Measurements from ENCODE around the gene MUC3A.
"Not testable (repeated sequence)": the region's sequence is repeated elsewhere in the genome, so short reads cannot be mapped to it uniquely, and the experiment has no call there.

Gene MUC3A, protein sequence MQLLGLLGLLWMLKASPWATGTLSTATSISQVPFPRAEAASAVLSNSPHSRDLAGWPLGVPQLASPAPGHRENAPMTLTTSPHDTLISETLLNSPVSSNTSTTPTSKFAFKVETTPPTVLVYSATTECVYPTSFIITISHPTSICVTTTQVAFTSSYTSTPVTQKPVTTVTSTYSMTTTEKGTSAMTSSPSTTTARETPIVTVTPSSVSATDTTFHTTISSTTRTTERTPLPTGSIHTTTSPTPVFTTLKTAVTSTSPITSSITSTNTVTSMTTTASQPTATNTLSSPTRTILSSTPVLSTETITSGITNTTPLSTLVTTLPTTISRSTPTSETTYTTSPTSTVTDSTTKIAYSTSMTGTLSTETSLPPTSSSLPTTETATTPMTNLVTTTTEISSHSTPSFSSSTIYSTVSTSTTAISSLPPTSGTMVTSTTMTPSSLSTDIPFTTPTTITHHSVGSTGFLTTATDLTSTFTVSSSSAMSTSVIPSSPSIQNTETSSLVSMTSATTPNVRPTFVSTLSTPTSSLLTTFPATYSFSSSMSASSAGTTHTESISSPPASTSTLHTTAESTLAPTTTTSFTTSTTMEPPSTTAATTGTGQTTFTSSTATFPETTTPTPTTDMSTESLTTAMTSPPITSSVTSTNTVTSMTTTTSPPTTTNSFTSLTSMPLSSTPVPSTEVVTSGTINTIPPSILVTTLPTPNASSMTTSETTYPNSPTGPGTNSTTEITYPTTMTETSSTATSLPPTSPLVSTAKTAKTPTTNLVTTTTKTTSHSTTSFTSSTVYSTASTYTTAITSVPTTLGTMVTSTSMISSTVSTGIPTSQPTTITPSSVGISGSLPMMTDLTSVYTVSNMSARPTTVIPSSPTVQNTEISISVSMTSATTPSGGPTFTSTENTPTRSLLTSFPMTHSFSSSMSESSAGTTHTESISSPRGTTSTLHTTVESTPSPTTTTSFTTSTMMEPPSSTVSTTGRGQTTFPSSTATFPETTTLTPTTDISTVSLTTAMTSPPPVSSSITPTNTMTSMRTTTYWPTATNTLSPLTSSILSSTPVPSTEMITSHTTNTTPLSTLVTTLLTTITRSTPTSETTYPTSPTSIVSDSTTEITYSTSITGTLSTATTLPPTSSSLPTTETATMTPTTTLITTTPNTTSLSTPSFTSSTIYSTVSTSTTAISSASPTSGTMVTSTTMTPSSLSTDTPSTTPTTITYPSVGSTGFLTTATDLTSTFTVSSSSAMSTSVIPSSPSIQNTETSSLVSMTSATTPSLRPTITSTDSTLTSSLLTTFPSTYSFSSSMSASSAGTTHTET (N-terminal part only)

DNA sequence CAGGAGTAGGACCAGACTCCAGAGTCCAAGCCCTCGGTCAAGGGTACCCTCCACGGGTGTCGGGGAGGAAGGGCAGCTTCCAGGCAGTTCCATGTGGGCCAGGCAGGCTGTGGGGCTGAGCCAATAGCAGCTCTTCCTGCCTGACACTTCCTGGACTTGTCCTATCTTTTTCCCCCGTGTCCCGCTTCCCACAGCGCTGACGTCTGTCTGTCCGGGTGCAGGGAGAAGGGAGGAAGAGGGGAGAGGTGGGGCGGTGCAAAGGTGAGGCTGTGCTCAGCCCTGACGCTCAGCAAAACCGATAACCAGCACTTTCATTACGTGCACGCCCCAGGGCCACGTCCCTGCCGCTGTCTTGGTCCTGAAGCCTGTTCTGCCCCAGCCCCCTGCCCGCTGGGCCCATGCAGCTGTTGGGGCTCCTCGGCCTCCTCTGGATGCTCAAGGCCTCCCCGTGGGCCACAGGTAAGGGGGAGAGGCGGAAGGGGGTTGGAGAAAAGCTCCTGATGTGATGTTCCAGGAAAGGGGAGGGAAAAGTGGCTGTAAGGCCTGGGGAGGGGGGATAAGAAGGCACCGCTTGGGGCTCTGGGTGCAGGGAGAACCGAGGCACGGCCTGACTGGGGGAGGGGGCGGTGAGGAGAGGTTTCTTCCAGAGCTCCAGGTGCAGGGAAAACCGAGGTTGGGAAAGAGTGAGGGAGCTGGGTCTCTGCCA is at the start of gene MUC3A:
Gene MUC3A, plus strand, starts transcription at position 308 of the 706 bp plus-strand sequence. Its CDS starts 91 bp downstream, at position 399.
- no peak for DNase-seq (ENCODE audit: low read depth in 2 of 2)

- DNase-seq (ENCODE audit: low read depth in 2 of 2), result no peak
Observed at GRCh38 chr7:100900978-100901377, 48.4 kb upstream of the MUC3A start.

DNA sequence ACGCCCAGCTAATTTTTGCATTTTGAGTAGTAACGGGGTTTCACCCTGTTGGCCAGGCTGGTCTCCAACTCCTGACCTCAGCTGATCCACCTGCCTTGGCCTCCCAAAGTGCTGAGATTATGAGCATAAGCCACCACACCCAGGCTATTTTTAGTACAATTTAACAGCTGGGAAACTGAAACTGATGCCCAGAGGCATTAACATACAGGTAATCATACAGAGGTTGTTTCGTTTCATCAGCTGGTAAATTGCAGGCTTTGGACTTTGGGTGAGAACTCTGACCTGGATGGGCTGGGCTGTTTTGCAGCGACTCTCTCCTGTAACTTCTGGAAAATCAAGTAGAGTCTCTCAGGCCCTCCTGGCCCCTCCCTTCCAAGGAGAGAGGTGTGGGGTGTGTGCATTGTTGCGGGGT is 47.4 kb upstream of the MUC3A start:
- no peak for DNase-seq (ENCODE audit: low read depth in 2 of 2)

DNA sequence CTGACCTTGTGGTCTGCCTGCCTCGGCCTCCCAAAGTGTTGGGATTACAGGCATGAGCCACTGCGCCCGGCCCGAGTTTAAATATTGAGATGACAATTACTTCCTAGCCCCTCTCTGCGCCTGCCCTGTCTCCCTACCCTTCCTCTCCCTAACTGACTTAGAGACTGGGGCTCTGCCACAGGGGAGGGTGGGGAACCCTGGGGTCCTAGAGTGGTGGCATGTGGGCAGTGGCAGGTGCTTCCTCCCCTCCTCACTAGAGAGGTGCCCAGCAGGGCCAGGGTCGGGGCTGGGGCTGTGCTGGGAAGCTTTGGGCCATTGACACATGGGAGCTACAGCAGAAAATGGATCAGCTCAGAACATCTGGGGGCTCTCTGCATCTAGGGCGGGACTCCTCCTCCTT is 46.7 kb upstream of the MUC3A start:
- no peak for DNase-seq (ENCODE audit: low read depth in 2 of 2)

DNA sequence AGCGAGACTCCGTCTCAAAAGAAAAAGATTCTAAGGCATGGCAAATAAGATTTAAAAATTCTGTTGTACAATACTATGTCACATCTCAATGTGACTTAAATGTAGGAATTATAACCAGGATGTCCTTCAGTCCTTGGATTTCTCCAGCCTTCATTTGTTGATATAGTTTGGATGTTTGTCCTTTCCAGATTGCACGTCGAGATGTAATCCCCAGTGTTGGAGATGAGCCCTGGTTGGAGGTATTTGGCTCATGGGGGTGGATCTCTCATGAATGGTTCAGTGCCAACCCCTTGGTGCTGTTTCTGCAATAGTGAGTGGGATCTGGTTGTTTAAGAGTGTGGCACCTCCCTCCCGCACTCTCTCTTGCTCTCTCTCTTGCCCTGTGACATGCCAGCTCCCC is 40.8 kb upstream of the MUC3A start:
- DNase-seq (ENCODE audit: low read depth in 2 of 2), result no peak

- DNase-seq (ENCODE audit: low read depth in 2 of 2), result not testable (repeated sequence)
Observed at GRCh38 chr7:100910443-100910842, 38.9 kb upstream of the MUC3A start.

DNA sequence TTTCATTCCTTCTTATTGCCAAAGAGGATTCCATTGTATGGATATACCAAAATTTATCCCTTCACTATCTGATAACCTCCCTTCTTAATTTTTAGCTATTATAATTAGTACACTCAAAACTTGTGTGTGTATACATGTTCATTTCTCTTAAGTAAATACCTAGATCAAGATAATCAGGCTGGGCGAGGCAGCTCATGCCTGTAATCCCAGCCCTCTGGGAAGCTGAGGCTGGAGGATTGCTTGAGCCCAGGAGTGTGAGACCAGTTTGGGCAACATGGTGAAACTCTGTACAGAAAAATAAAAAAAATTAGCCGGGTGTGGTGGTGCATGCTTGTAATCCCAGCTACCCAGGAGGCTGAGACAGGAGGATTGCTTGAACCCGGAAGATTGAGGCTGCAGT is 37.9 kb upstream of the MUC3A start:
- no peak for DNase-seq (ENCODE audit: low read depth in 2 of 2)

GRCh38 chr7:100914208-100914878 is 35.0 kb upstream of the MUC3A start:
- DNase-seq (ENCODE audit: low read depth in 2 of 2), result no peak

- no peak for DNase-seq (ENCODE audit: low read depth in 2 of 2)
Observed at GRCh38 chr7:100914879-100915447, 34.4 kb upstream of the MUC3A start.

DNA sequence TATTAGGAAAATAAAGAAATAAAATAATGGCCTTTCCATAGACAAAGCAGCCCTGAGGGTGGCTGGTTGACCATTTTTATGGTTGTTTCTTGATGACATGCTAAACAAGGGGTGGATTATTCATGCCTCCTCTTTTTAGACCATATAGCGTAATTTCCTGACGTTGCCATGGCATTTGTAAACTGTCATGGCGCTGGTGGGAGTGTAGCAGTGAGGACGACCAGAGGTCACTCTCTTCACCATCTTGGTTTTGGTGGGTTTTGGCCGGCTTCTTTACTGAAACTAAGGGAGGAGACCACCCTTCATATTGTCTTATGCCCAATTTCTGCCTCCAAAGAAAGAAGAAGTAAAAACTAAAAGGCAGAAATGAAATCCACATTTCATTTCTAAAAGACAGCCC is 30.0 kb upstream of the MUC3A start:
- DNase-seq (ENCODE audit: low read depth in 2 of 2), result not testable (repeated sequence)

- not testable (repeated sequence) for DNase-seq (ENCODE audit: low read depth in 2 of 2)
Observed at GRCh38 chr7:100919779-100920437, 29.4 kb upstream of the MUC3A start.

DNA sequence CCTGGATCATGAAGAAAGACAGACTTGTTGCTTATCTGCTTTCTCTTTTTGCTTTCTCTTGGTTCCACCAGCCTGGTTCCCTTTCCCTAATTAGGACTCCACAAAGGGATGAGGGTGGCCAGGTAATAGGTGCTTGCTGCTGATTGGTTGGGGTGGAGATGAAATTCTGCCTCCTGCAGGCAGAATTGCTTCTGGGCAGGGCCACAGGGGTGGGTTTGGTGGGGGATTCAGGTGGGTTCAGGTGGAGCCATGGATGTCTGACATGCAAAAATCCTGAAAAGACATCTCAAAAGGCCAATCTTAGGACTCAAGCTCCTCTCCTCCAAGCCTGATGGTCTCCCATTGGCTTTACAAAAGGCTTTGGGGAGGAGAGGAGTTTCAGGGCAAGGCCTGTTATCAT is 28.3 kb upstream of the MUC3A start:
- no peak for DNase-seq (ENCODE audit: low read depth in 2 of 2)

- not testable (repeated sequence) for DNase-seq (ENCODE audit: low read depth in 2 of 2)
Observed at GRCh38 chr7:100923616-100924015, 25.7 kb upstream of the MUC3A start.

- DNase-seq (ENCODE audit: low read depth in 2 of 2), result no peak
Observed at GRCh38 chr7:100929808-100930174, 19.5 kb upstream of the MUC3A start.

GRCh38 chr7:100933734-100934133 is 15.6 kb upstream of the MUC3A start:
- DNase-seq (ENCODE audit: low read depth in 2 of 2), result no peak

- DNase-seq (ENCODE audit: low read depth in 2 of 2), result not testable (repeated sequence)
Observed at GRCh38 chr7:100935381-100935780, 14.0 kb upstream of the MUC3A start.

- not testable (repeated sequence) for DNase-seq (ENCODE audit: low read depth in 2 of 2)
Observed at GRCh38 chr7:100936167-100936566, 13.2 kb upstream of the MUC3A start.

DNA sequence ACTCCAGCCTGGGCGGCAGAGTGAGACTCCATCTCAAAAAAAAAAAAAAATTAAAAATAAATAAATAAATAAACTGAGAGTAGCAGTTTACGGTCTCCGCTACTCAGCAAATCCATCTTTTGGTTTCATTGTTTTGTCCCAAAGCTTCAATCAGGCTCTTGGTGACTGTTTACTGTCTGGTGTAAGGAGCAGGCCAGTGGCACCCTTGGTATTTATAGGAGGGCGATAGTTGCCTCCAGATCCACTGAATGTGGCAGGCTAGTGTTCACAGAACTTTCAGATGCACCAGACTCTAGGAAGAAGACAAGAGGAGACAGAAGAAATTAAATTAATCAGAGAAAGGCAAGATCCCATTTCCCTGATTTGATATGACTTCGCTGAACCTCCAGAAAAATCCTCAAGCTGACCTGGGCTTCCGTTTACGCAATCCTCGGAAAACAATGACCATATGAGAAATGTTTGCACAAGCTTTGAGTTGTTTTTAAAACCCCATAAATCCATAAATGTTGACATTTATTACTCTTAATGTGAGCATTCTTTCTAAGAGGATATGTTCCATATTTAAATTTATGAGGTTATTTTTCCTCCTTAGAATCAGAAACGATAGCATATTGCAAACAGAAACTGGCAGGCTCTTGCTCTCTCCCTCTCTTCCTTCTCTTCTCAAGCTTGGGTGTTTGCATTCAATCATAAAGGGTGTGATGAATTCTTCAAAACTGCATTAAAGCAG is 7.1 kb upstream of the MUC3A start:
- DNase-seq (ENCODE audit: low read depth in 2 of 2), result no peak

DNA sequence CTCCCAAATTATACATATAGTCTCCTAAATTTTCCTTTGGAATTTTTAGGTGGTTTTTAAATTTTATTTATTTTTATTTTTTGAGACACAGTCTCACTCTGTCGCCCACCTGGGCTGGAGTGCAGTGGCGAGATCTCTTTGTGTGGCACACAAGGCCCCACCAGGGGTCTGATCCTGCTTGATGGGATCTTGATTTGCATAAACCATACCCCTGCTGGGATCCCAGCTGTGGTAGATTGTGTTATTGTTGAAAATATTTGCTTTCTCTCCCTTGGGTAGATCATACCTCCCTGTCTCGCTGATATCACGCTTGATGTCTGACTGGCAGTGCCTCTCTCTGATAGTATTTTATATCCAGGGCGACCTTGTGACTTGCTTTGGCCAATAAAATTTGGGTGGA is 5.6 kb upstream of the MUC3A start:
- DNase-seq (ENCODE audit: low read depth in 2 of 2), result no peak

Data from stimulated activated CD8-positive, alpha-beta memory T cell treated with anti-CD3 and anti-CD28 coated beads, Interleukin-15, amount 100 ng/mL, for 4 hours (primary cell).